Activated naive CD8-positive, alpha-beta T cell treated with anti-CD3 and anti-CD28 coated beads for 36 hours (primary cell): ENCODE measurements around the gene ATE1. TPM values are rescaled to one million over a fixed set of nuclear protein-coding genes. Genes with fewer than 3 reads are reported as not detected.
"Not testable (repeated sequence)": the region's sequence is repeated elsewhere in the genome, so short reads cannot be mapped to it uniquely, and the experiment has no call there.

Experiments used
- DNase-seq: peaks from one replicate; pipeline ENCODE4 v3.0.0; 2021
- H3K27ac Mint-ChIP-seq: one replicate; pipeline ENCODE4 v1.8.0; 2022; ENCODE audit warnings: mild to moderate bottlenecking, moderate library complexity, mixed read lengths
- H3K27me3 Mint-ChIP-seq: one replicate; pipeline ENCODE4 v1.8.0; 2022; ENCODE audit warnings: mild to moderate bottlenecking, mixed read lengths
- H3K36me3 Mint-ChIP-seq: one replicate; pipeline ENCODE4 v1.8.0; 2021; ENCODE audit warnings: mild to moderate bottlenecking, mixed read lengths
- H3K4me1 Mint-ChIP-seq: one replicate; pipeline ENCODE4 v1.8.0; 2021; ENCODE audit warnings: mixed read lengths
- H3K4me3 Mint-ChIP-seq: one replicate; pipeline ENCODE4 v1.8.0; 2022; ENCODE audit warnings: mild to moderate bottlenecking, moderate library complexity, mixed read lengths
- H3K9me3 Mint-ChIP-seq: one replicate; pipeline ENCODE4 v1.8.0; 2022; ENCODE audit warnings: mixed read lengths
- total RNA-seq, 2 experiments: library from RNA; stranded (reverse); gene quantifications; one replicate each; pipeline ENCODE4 v1.2.3, GENCODE V29; 2021

The ATE1 gene
- total RNA-seq: 10 to 100 TPM; 22.5 to 24.6 TPM

DNA sequence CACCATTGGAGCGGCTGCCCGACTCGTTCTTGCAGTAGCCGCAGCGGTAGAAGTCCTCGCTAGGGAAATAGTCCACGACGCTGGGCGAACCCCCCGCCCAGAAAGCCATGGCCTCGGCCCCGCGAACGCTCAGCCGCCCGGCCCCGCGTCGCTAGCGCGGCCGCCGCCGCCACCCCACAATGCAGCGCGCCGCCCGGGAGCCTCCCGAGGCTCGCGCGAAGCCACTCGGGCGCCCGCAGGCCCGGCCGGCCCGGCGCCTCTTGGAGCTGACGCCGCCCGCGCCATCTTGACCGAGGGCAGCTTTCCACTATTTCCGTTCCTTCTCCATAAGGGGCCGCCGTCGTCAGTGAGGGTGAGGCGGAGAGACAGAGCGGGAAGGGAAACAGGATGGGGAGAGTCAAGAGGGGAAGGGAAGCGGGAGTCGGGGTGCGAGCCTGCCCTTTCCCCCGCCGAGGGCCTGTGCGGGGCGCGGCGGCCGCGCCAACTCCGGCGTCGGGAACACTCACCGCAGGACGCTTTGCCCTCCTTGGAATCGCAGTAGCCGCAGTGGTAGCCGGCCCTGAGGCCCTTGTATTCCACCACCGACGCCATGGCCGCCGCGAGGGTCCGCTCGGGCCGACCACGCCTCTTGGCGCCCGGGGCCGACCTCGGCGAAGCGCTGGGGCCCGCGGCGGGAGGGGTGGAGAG is at the start of gene ATE1:
TSS of gene ATE1 (minus strand) at position 191 of the 687 bp plus-strand sequence. CDS start at position 109, 82 bp downstream.
- DNase-seq: peak; percentile 88
- Mint-ChIP-seq H3K9me3 (no peaks in the 10 kb centered on the region), H3K4me3 (peak within 1 kb of the TSS; percentile 93), H3K36me3 (peaks cover 7% of the 10 kb centered on the region), H3K27ac (peak within 1 kb of the TSS; percentile 93), H3K4me1 (peaks cover 18% of the 10 kb centered on the region), H3K27me3 (no peaks in the 10 kb centered on the region)

- Mint-ChIP-seq H3K9me3 (peaks cover 11% of the 10 kb centered on the region), H3K27ac (no peak overlapping the region), H3K4me1 (peaks cover 11% of the 10 kb centered on the region), H3K27me3 (no peaks in the 10 kb centered on the region), H3K4me3 (no peak overlapping the region), H3K36me3 (peaks cover 33% of the 10 kb centered on the region)
- DNase-seq: no peak
These were observed 48.8 kb upstream of the ATE1 start for GRCh38 chr10:121976607-121977006.

- Mint-ChIP-seq H3K4me3 (peak overlapping the region; percentile 73), H3K27ac (peak overlapping the region; percentile 66), H3K36me3 (peaks cover 36% of the 10 kb centered on the region), H3K9me3 (peaks cover 11% of the 10 kb centered on the region), H3K27me3 (no peaks in the 10 kb centered on the region), H3K4me1 (peaks cover 11% of the 10 kb centered on the region)
- no peak for DNase-seq
These were observed 47.7 kb upstream of the ATE1 start for GRCh38 chr10:121975295-121976086.

DNA sequence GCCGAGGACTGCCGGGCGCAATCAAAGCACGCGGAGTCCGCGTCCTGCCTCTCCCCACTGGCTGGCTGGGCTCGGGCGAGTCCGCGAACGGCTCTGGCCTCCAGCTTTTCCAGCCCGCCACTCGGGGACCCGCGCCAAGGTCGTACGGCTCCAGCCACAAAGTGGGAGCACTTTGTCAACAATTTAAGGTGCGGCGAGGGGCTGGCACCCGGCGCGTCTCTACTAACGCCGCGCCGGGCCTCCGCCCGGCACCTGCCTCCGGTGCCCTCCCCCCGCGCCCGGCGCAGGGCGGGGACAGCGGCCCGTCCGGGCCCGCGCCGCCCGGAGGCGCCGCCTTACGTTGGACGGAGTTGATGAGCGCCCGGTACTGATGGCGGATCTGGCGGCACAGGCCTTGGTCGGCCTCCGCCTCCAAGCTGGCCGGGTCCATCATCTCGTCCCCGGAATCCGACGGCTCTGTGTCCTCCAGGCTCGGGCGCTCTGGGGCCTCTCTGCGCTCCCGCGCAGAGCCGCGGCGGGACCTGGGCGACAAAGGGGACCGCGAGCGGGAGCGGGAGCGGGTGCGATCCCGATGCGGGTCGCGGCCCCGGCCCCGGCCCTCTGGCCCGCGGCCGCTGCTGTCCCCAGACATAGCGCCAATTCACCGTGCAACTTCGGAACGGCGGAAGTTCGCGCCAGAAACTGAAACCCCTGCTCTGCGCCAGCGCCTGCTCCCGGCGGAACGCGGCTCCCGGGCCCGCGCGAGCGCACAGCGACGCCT is 46.9 kb upstream of the ATE1 start, which contains the start of gene NSMCE4A:
TSS of gene NSMCE4A (minus strand) at position 683 of the 760 bp plus-strand sequence. CDS start at position 631, 52 bp downstream.
- Mint-ChIP-seq H3K4me1 (peaks cover 11% of the 10 kb centered on the region), H3K27me3 (no peaks in the 10 kb centered on the region), H3K4me3 (peak within 1 kb of the TSS; percentile 88), H3K9me3 (peaks cover 11% of the 10 kb centered on the region), H3K27ac (peak within 1 kb of the TSS; percentile 66), H3K36me3 (peaks cover 36% of the 10 kb centered on the region)
- peak; percentile 85 for DNase-seq

GRCh38 chr10:121974019-121974534 is 46.2 kb upstream of the ATE1 start:
- no peak for DNase-seq
- Mint-ChIP-seq H3K36me3 (peaks cover 36% of the 10 kb centered on the region), H3K4me1 (peaks cover 11% of the 10 kb centered on the region), H3K27me3 (no peaks in the 10 kb centered on the region), H3K9me3 (peaks cover 11% of the 10 kb centered on the region), H3K4me3 (peak overlapping the region; percentile 88), H3K27ac (peak overlapping the region; percentile 51)

DNA sequence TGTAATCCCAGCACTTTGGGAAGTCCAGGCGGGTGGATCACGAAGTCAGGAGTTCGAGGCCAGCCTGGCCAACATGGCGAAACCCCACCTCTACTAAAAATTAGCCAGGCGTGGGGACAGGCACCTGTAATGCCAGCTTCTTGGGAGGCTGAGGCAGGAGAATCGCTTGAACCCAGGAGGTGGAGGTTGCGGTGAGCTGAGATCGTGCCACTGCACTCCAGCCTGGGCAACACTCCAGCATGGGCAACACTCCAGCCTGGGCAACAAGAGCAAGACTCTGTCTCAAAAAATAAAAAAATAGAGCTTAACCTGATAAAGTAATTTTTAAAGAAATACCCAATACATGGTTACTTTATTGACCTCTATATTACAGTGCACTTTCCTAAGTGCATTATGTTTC is 41.3 kb upstream of the ATE1 start:
- peaks cover 11% of the 10 kb centered on the region for H3K4me1 Mint-ChIP-seq
- H3K27ac Mint-ChIP-seq: not testable (repeated sequence)

DNA sequence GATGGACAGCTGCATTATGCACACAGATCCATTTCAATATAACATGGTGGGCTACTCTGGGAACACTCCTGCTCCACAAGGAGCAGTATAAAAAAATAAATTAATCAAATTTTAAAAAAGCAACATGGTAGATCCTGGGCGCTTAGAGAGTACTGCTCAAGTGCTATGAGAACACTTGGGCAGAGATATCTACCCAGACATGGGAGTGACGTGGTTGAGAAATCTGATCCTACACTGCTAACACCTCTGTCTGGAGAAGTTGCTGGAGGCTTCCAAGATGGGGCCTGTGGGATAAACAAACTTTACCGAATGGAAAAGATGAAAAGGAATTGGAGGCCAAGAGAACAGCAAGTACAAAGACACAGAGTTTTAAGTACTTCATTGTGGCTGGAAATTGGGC is 38.2 kb upstream of the ATE1 start:
- Mint-ChIP-seq H3K4me1 (no peaks in the 10 kb centered on the region), H3K36me3 (peaks cover 22% of the 10 kb centered on the region), H3K4me3 (no peak overlapping the region), H3K27me3 (no peaks in the 10 kb centered on the region), H3K9me3 (no peaks in the 10 kb centered on the region), H3K27ac (no peak overlapping the region)
- DNase-seq: no peak

More for the DNA sequence above, 41.3 kb upstream of the ATE1 start:
- not testable (repeated sequence) for H3K9me3 Mint-ChIP-seq, DNase-seq, H3K4me3 Mint-ChIP-seq, H3K27me3 Mint-ChIP-seq
- H3K36me3 Mint-ChIP-seq: peaks cover 34% of the 10 kb centered on the region

- no peaks in the 10 kb centered on the region for H3K27me3 Mint-ChIP-seq
- H3K4me1 Mint-ChIP-seq: peaks cover 9% of the 10 kb centered on the region
- H3K9me3 Mint-ChIP-seq: no peaks in the 10 kb centered on the region
- DNase-seq: no peak
- H3K4me3 Mint-ChIP-seq: no peak overlapping the region
- peaks cover 28% of the 10 kb centered on the region for H3K36me3 Mint-ChIP-seq
- no peak overlapping the region for H3K27ac Mint-ChIP-seq
These were observed 33.6 kb upstream of the ATE1 start for GRCh38 chr10:121961456-121961855.

DNA sequence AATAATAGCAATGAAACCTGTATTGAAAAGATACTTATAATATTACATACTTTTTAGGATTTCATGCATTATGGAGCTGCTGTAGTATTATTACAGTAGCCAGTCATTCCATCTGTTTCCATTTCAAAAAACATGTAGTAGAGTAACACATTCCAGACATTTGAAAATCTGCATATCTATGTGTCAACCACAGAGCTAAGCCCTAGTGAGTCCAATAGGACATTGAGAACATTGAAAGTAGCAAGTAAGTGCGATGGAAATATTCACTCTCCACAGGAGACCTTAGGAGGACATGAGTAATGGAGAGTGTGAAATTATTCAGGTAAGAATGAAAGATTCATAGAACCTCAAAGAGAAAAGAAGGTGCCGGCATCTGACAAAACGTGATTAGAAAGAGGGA is 31.8 kb upstream of the ATE1 start:
- H3K36me3 Mint-ChIP-seq: peaks cover 28% of the 10 kb centered on the region
- H3K9me3 Mint-ChIP-seq: no peaks in the 10 kb centered on the region
- no peak overlapping the region for H3K4me3 Mint-ChIP-seq
- no peak for DNase-seq
- peaks cover 11% of the 10 kb centered on the region for H3K4me1 Mint-ChIP-seq
- H3K27me3 Mint-ChIP-seq: no peaks in the 10 kb centered on the region
- peak overlapping the region; percentile 54 for H3K27ac Mint-ChIP-seq

- H3K9me3 Mint-ChIP-seq: no peaks in the 10 kb centered on the region
- H3K4me1 Mint-ChIP-seq: peaks cover 11% of the 10 kb centered on the region
- no peak overlapping the region for H3K27ac Mint-ChIP-seq
- DNase-seq: no peak
- H3K36me3 Mint-ChIP-seq: peaks cover 26% of the 10 kb centered on the region
- H3K27me3 Mint-ChIP-seq: no peaks in the 10 kb centered on the region
- no peak overlapping the region for H3K4me3 Mint-ChIP-seq
These were observed 28.6 kb upstream of the ATE1 start for GRCh38 chr10:121956111-121957061.

DNA sequence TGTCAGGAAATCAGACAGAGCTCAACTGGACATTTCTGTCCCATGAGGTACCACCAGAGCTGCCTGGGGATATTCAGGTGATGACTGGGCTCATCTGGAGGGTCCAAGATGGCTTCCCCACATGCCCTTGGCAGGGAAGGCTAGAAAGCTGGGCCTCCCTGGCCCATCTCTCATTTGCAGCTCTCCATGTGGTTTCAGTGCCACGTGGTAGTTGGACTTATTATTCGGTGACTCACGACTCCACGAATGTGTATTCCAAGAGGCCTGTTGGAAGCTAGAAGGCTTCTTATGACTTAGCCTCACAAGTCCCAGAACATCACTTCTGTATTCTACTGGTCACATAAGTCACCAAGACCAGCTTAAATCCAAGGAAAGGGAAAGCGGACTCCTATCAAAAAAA is 24.4 kb upstream of the ATE1 start:
- Mint-ChIP-seq H3K9me3 (no peaks in the 10 kb centered on the region), H3K27ac (no peak overlapping the region), H3K36me3 (peaks cover 21% of the 10 kb centered on the region), H3K4me1 (peaks cover 2% of the 10 kb centered on the region), H3K27me3 (no peaks in the 10 kb centered on the region), H3K4me3 (no peak overlapping the region)
- DNase-seq: no peak

- peaks cover 9% of the 10 kb centered on the region for H3K36me3 Mint-ChIP-seq
- H3K27ac Mint-ChIP-seq: no peak overlapping the region
- no peaks in the 10 kb centered on the region for H3K27me3 Mint-ChIP-seq
- DNase-seq: no peak
- H3K4me1 Mint-ChIP-seq: no peaks in the 10 kb centered on the region
- no peak overlapping the region for H3K4me3 Mint-ChIP-seq
- no peaks in the 10 kb centered on the region for H3K9me3 Mint-ChIP-seq
These were observed 21.6 kb upstream of the ATE1 start for GRCh38 chr10:121949451-121949850.

DNA sequence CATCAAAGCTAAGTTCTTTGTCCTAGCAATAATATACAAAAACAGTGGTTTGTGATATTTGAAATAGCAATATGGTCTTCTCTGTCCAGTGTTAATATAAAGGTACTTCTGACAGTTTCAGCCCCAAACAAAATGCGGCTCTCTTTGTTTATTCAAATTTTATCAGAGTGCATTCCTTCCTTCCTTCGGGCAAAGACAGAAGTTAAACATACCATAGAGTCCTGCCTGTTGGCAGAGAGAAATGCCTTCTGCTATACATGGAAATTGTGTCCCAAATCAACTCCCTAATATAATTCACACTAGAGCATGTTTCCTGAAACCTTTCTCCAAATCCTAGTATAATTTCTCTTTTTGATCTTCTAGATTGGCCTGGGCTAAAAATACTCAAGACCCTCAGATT is 21.2 kb upstream of the ATE1 start:
- Mint-ChIP-seq H3K27ac (no peak overlapping the region), H3K4me3 (no peak overlapping the region), H3K9me3 (no peaks in the 10 kb centered on the region), H3K36me3 (peaks cover 9% of the 10 kb centered on the region), H3K4me1 (no peaks in the 10 kb centered on the region), H3K27me3 (no peaks in the 10 kb centered on the region)
- no peak for DNase-seq
